HG03457 (cell line): ENCODE data around the gene CTDP1.

Experiments
- ATAC-seq: cut with Tn5 transposase; IDR thresholded peaks from one replicate; pipeline ENCODE4 v1.9.1; 2021; ENCODE audit warnings: moderate number of reproducible peaks; ENCODE audit not compliant: unreplicated experiment

CTDP1 gene

GRCh38 chr18:79679552-79680099 is at the start of gene CTDP1:
TSS of gene CTDP1 (plus strand) at chr18:79679803. CDS start at chr18:79679948, 145 bp downstream.
- peak; percentile 52 for ATAC-seq

- no peak for ATAC-seq
Measured at GRCh38 chr18:79630281-79631095, 49.1 kb upstream of the CTDP1 start.

- ATAC-seq: no peak
Measured at GRCh38 chr18:79631096-79631507, 48.5 kb upstream of the CTDP1 start.

- no peak for ATAC-seq
Measured at GRCh38 chr18:79631761-79632446, 47.7 kb upstream of the CTDP1 start.

GRCh38 chr18:79632765-79633164 is 46.8 kb upstream of the CTDP1 start:
- ATAC-seq: no peak

GRCh38 chr18:79634186-79634585 is 45.4 kb upstream of the CTDP1 start:
- ATAC-seq: no peak

- ATAC-seq: no peak
Measured at GRCh38 chr18:79634593-79635426, 44.8 kb upstream of the CTDP1 start.

GRCh38 chr18:79635427-79635726 is 44.2 kb upstream of the CTDP1 start:
- ATAC-seq: no peak

GRCh38 chr18:79637181-79637920 is 42.3 kb upstream of the CTDP1 start:
- no peak for ATAC-seq

GRCh38 chr18:79637921-79638909 is 41.4 kb upstream of the CTDP1 start:
- ATAC-seq: no peak

- no peak for ATAC-seq
Measured at GRCh38 chr18:79639072-79639829, 40.4 kb upstream of the CTDP1 start.

GRCh38 chr18:79640064-79640672 is 39.4 kb upstream of the CTDP1 start:
- no peak for ATAC-seq

- no peak for ATAC-seq
Measured at GRCh38 chr18:79640875-79641274, 38.7 kb upstream of the CTDP1 start.

- ATAC-seq: no peak
Measured at GRCh38 chr18:79641722-79642497, 37.7 kb upstream of the CTDP1 start.

- no peak for ATAC-seq
Measured at GRCh38 chr18:79642626-79643025, 37.0 kb upstream of the CTDP1 start.

- ATAC-seq: no peak
Measured at GRCh38 chr18:79643054-79643984, 36.3 kb upstream of the CTDP1 start.
